CD4-positive, alpha-beta T cell (primary cell): ENCODE data around the gene EHD3. TPM values are rescaled to one million over a fixed set of nuclear protein-coding genes. Genes with fewer than 3 reads are reported as not detected.

Experiments
- ATAC-seq: fragments of 200-7000 bp; cut with Tn5 transposase; one replicate; pipeline ENCODE4 v1.10.0; 2022; ENCODE audit warnings: mild to moderate bottlenecking; ENCODE audit not compliant: poor library complexity
- CTCF ChIA-PET: fragments of 350-600 bp; sonication (Branson Sonifier 250); formaldehyde crosslinking; loops from one replicate; lab custom pipeline; 2021; ENCODE audit warnings: antibody characterized with exemption, inconsistent platforms; lab: Charles Lee
- POLR2A ChIA-PET: fragments of 350-600 bp; sonication (Branson Sonifier 250); formaldehyde crosslinking; loops from one replicate; lab custom pipeline; 2021; ENCODE audit warnings: antibody characterized with exemption, inconsistent platforms; lab: Charles Lee
- DNase-seq, 14 experiments: peaks; one replicate each; pipeline ENCODE4 v3.0.0-alpha.2; 2013 to 2020; ENCODE audit warnings: mixed read lengths in 2 of 14
- H3K27ac ChIP-seq, 2 donors: one replicate each; pipeline versions ENCODE4 v1.5.1 to v1.7.0; 2013; ENCODE audit warnings: low read length in 2 of 2, low read depth in 1 of 2, mild to moderate bottlenecking in 1 of 2
- H3K27me3 ChIP-seq, 2 experiments: 1 replicate in 1 of 2; 2 replicates in 1 of 2; pipeline versions ENCODE4 v1.6.1 to v1.7.0; 2013; ENCODE audit warnings: low read length in 2 of 2, control low read depth in 1 of 2, mild to moderate bottlenecking in 1 of 2, moderate library complexity in 1 of 2; ENCODE audit not compliant: insufficient read depth in 2 of 2, control insufficient read depth in 1 of 2
- H3K36me3 ChIP-seq: one replicate; pipeline ENCODE4 v1.6.1; 2013; ENCODE audit warnings: low read length, control low read depth; ENCODE audit not compliant: insufficient read depth
- H3K4me1 ChIP-seq: one replicate; pipeline ENCODE4 v1.6.1; 2013; ENCODE audit warnings: low read length, control low read depth; ENCODE audit not compliant: insufficient read depth
- H3K4me3 ChIP-seq: one replicate; pipeline ENCODE4 v1.5.1; 2013; ENCODE audit warnings: mild to moderate bottlenecking, low read length, moderate library complexity
- H3K9me3 ChIP-seq, 2 experiments: 1 replicate in 1 of 2; 2 replicates in 1 of 2; pipeline versions ENCODE4 v1.6.1 to v1.7.0; 2013; ENCODE audit warnings: low read length in 2 of 2, mild to moderate bottlenecking in 2 of 2, control low read depth in 1 of 2, moderate library complexity in 1 of 2; ENCODE audit not compliant: control insufficient read depth in 1 of 2, insufficient read depth in 1 of 2
- H3K27ac Mint-ChIP-seq: one replicate; pipeline ENCODE4 v1.8.0; 2020; ENCODE audit warnings: mixed read lengths
- H3K27me3 Mint-ChIP-seq: one replicate; pipeline ENCODE4 v1.8.0; 2021; ENCODE audit warnings: mixed read lengths
- H3K36me3 Mint-ChIP-seq: one replicate; pipeline ENCODE4 v1.8.0; 2021; ENCODE audit warnings: low read depth, mixed read lengths
- H3K4me1 Mint-ChIP-seq: one replicate; pipeline ENCODE4 v1.8.0; 2021; ENCODE audit warnings: low read depth, mixed read lengths
- H3K4me3 Mint-ChIP-seq: one replicate; pipeline ENCODE4 v1.8.0; 2020; ENCODE audit warnings: mild to moderate bottlenecking, mixed read lengths
- H3K9me3 Mint-ChIP-seq: one replicate; pipeline ENCODE4 v1.8.0; 2020; ENCODE audit warnings: mixed read lengths
- intact Hi-C, 2 experiments: fragments of 100-400 bp; cut with DNase I in 1 of 2; cut with micrococcal nuclease in 1 of 2; formaldehyde crosslinking; loops; one replicate each; pipeline versions ENCODE4 v1.15.1 to v1.9.0; 2023 to 2025; cut with DNase I, micrococcal nuclease
- total RNA-seq, 174 experiments: library from RNA in 2 of 174; stranded (reverse) in 2 of 174; gene quantifications; one replicate each; pipeline ENCODE4 v1.2.3 and lab custom pipeline; 2021 to 2026
- TF ChIP-seq, protein P1 (sequence below): fragments of 200-600 bp; IDR thresholded peaks from one replicate; pipeline ENCODE4 v1.8.0; 2022; ENCODE audit warnings: antibody characterized with exemption, mild to moderate bottlenecking

EHD3 gene
- total RNA-seq, 2 experiments from 2014 or later: 1.4 to 1.7 TPM

GRCh38 chr2:31238906-31239592 lies 5.1 kb downstream of the EHD3 start:
- no peak overlapping the region for H3K27ac ChIP-seq
- no peaks in the 10 kb centered on the region for H3K9me3 ChIP-seq
- no peak overlapping the region for H3K4me3 ChIP-seq
- no peaks in the 10 kb centered on the region for H3K27me3 ChIP-seq
- H3K27me3 Mint-ChIP-seq: no peaks in the 10 kb centered on the region
- TF ChIP-seq, protein P1, sequence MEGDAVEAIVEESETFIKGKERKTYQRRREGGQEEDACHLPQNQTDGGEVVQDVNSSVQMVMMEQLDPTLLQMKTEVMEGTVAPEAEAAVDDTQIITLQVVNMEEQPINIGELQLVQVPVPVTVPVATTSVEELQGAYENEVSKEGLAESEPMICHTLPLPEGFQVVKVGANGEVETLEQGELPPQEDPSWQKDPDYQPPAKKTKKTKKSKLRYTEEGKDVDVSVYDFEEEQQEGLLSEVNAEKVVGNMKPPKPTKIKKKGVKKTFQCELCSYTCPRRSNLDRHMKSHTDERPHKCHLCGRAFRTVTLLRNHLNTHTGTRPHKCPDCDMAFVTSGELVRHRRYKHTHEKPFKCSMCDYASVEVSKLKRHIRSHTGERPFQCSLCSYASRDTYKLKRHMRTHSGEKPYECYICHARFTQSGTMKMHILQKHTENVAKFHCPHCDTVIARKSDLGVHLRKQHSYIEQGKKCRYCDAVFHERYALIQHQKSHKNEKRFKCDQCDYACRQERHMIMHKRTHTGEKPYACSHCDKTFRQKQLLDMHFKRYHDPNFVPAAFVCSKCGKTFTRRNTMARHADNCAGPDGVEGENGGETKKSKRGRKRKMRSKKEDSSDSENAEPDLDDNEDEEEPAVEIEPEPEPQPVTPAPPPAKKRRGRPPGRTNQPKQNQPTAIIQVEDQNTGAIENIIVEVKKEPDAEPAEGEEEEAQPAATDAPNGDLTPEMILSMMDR: no peak
- ChIA-PET POLR2A (no interaction called here), CTCF (no interaction called here)
- H3K36me3 Mint-ChIP-seq: peaks cover 1% of the 10 kb centered on the region
- H3K27ac Mint-ChIP-seq: no peak overlapping the region
- H3K9me3 Mint-ChIP-seq: no peaks in the 10 kb centered on the region
- ATAC-seq (no peak), DNase-seq (no peak)
- H3K4me1 Mint-ChIP-seq: peaks cover 14% of the 10 kb centered on the region
- peaks cover 12% of the 10 kb centered on the region for H3K4me1 ChIP-seq
- intact Hi-C loops: loop anchor here in 1 of 2 experiments (10.0 kb wide), 4 partner anchors 534 to 1084 kb away; partner anchors contain the start of genes SLC30A6 and SPAST
- no peak overlapping the region for H3K4me3 Mint-ChIP-seq
- H3K36me3 ChIP-seq: no peaks in the 10 kb centered on the region

DNA sequence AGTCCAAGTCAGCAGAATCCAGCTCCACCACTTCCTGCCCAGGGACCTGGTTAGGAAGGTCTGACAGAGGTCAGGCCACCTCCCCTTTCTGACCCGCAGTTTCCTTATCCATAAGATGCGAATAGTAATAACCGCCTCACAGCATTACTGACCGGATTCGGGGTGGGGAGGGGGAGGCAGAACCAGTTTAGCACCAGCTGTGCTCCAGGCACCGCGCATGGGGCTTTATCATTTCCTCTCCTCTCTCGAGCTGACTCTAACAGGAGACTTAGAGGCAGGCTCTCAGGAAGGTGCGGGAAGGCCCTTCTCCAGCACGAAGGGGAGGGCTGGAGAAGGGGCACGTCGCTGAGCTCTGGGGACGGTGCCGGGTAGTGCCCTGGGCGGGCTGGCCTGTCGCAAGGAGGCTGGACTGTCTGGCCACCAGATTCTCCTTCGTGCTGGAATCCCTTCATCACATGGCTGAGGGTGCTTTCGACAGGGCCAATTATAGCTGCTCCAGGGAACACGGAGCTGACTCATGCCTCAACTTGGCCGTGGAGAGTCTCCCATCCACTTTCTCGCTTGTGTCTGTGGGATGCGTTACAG lies 5.7 kb downstream of the EHD3 start:
- no peak for DNase-seq
- no peaks in the 10 kb centered on the region for H3K9me3 Mint-ChIP-seq
- intact Hi-C loops: loop anchor here in 1 of 2 experiments (10.0 kb wide), 4 partner anchors 535 to 1085 kb away; partner anchors contain the start of genes SLC30A6 and SPAST
- peaks cover 6% of the 10 kb centered on the region for H3K4me1 ChIP-seq
- ChIA-PET POLR2A (no interaction called here), CTCF (no interaction called here)
- no peaks in the 10 kb centered on the region for H3K9me3 ChIP-seq
- no peak for ATAC-seq
- H3K27ac ChIP-seq: no peak overlapping the region
- peaks cover 14% of the 10 kb centered on the region for H3K4me1 Mint-ChIP-seq
- no peak overlapping the region for H3K4me3 ChIP-seq
- H3K27ac Mint-ChIP-seq: no peak overlapping the region
- H3K4me3 Mint-ChIP-seq: no peak overlapping the region
- no peaks in the 10 kb centered on the region for H3K27me3 Mint-ChIP-seq
- TF ChIP-seq, protein P1: no peak
- H3K36me3 ChIP-seq: peaks cover 3% of the 10 kb centered on the region
- no peaks in the 10 kb centered on the region for H3K27me3 ChIP-seq
- H3K36me3 Mint-ChIP-seq: peaks cover 7% of the 10 kb centered on the region

DNA sequence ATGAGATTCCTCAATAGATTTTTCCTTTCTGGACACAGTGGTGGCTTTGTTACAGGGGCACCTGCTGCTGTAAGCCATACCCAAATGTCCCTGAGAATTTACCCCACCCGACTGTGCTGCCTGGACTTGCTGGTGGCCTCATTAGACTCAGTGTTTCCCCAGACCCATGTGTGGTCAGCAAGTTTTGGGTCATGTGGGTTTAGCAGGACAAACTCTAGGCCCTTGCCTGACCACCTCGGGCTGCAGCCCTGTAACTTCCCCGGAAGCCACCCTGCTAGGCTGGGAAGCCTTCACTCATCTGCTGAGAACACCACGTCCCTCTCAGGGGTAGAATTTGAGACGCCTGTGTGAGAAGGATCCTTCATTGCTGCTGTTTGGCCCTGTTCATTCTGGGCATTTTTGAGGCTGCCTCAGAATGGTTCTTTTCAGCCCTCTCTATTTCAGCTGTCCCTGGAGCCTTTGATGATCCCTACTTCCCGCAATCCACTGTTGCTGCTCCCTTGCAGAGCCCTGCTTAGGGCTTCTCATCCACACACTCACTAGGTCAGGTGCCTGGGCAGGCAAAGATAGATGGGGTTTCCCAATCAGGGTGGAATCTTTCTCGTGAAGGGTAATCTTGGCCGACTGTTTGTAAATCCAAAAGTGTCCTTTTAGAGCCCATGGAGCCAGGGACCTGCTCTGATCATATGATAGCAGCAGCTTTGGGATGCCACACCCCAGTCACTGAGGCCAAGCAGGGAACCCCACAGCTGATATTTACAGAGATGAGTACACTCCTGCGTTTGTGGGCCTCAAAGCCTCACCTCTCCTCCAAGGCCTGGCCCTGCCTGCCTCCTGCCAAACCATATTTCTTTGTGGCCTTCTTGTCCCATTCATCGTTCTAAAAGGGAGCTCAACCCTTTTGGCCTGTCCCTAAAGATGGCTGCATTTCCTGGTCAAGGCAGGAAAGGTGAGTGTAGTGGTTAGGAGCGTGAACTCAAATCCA lies 6.7 kb downstream of the EHD3 start:
- ChIA-PET CTCF (no interaction called here), POLR2A (no interaction called here)
- Mint-ChIP-seq H3K4me3 (no peak overlapping the region), H3K4me1 (peaks cover 4% of the 10 kb centered on the region), H3K27ac (no peak overlapping the region), H3K36me3 (peaks cover 7% of the 10 kb centered on the region), H3K27me3 (no peaks in the 10 kb centered on the region), H3K9me3 (no peaks in the 10 kb centered on the region)
- Histone ChIP-seq H3K9me3 (no peaks in the 10 kb centered on the region), H3K4me1 (no peaks in the 10 kb centered on the region), H3K27ac (no peak overlapping the region), H3K36me3 (peaks cover 3% of the 10 kb centered on the region), H3K27me3 (no peaks in the 10 kb centered on the region), H3K4me3 (no peak overlapping the region)
- ATAC-seq (no peak), DNase-seq (no peak)
- TF ChIP-seq, protein P1: no peak
- intact Hi-C loops: no loop called here
